ENCODE data around the gene OXER1.
A peak's percentile ranks its signal among the peaks of the same experiment; 100 is the strongest.

The OXER1 gene

GRCh38 chr2:42723465-42723864, 40.5 kb downstream of the OXER1 start:
- TF ChIP-seq CTCF (IDR thresholded peaks at IDR 0.05; ENCODE audit: insufficient read depth, low read depth, low read length, missing control alignments), result no peak
- no peak overlapping the region for H3K4me3 ChIP-seq (ENCODE audit: low read length)
- no peak for DNase-seq (ENCODE audit: low read depth)

- no peak overlapping the region for H3K4me3 ChIP-seq (ENCODE audit: low read length)
- no peak for TF ChIP-seq CTCF (IDR thresholded peaks at IDR 0.05; ENCODE audit: insufficient read depth, low read depth, low read length, missing control alignments)
- DNase-seq (ENCODE audit: low read depth), result peak; percentile 87
These were observed 41.4 kb downstream of the OXER1 start for GRCh38 chr2:42722320-42723190.

GRCh38 chr2:42721898-42722297, 42.0 kb downstream of the OXER1 start:
- no peak overlapping the region for H3K4me3 ChIP-seq (ENCODE audit: low read length)
- DNase-seq (ENCODE audit: low read depth), result no peak
- no peak for TF ChIP-seq CTCF (IDR thresholded peaks at IDR 0.05; ENCODE audit: insufficient read depth, low read depth, low read length, missing control alignments)

GRCh38 chr2:42714686-42715085, 49.2 kb downstream of the OXER1 start:
- no peak overlapping the region for H3K4me3 ChIP-seq (ENCODE audit: low read length)
- TF ChIP-seq CTCF (IDR thresholded peaks at IDR 0.05; ENCODE audit: insufficient read depth, low read depth, low read length, missing control alignments), result no peak
- no peak for DNase-seq (ENCODE audit: low read depth)

- no peak for DNase-seq (ENCODE audit: low read depth)
- no peak overlapping the region for H3K4me3 ChIP-seq (ENCODE audit: low read length)
- TF ChIP-seq CTCF (IDR thresholded peaks at IDR 0.05; ENCODE audit: insufficient read depth, low read depth, low read length, missing control alignments), result no peak
These were observed 50.0 kb downstream of the OXER1 start for GRCh38 chr2:42713920-42714319.

- no peak for TF ChIP-seq CTCF (IDR thresholded peaks at IDR 0.05; ENCODE audit: insufficient read depth, low read depth, low read length, missing control alignments)
- no peak overlapping the region for H3K4me3 ChIP-seq (ENCODE audit: low read length)
- no peak for DNase-seq (ENCODE audit: low read depth)
These were observed 51.0 kb downstream of the OXER1 start for GRCh38 chr2:42712934-42713333.

Data from epithelial cell of esophagus (primary cell).